HG03558 (cell line): ENCODE data around the gene ANKS1A.

ENCODE experiments used
- ATAC-seq: cut with Tn5 transposase; IDR thresholded peaks from one replicate; pipeline ENCODE4 v1.9.1; 2021; ENCODE audit warnings: moderate number of reproducible peaks; ENCODE audit not compliant: unreplicated experiment; ENCODE audit errors: extremely low read depth

The ANKS1A gene

DNA sequence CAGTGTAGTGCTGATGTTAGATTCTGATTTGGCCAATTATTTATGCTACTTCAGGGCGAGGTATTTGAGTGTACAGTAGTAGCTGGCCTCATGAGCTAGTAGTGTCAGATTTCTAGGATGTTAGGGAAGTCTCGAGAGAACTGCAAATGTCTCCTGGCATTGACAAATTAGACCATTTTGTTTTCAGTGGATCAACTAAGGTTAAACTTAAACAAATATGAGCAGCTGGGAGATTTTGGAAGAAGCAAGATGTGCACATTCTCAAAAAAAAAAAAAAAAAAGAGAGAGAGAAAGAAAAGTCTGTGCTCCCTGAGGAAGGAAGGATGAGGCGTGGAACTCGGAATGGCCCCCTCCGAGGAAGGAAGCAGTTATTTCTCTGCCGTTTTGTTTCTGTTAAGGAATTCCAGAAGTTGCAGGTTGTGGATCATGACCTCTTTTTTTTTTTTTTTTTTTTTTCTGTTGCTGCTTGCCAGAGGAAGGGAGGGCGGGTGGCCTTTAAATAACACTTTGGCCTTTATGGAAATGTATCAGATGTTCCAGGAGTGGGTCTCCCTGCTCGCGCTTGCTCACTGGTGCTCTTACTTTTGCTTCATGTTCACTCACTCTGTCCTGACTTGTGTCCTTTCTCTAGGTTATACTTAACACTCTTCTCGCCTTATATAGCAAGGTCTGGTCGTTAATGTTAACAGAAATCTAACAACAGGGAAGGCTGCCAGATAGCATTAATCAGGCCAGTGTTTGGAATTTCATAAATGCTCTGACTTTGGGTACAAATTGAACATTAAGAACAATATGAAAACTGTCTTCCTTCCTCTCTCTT lies 127.7 kb downstream of the ANKS1A start:
- ATAC-seq: no peak

DNA sequence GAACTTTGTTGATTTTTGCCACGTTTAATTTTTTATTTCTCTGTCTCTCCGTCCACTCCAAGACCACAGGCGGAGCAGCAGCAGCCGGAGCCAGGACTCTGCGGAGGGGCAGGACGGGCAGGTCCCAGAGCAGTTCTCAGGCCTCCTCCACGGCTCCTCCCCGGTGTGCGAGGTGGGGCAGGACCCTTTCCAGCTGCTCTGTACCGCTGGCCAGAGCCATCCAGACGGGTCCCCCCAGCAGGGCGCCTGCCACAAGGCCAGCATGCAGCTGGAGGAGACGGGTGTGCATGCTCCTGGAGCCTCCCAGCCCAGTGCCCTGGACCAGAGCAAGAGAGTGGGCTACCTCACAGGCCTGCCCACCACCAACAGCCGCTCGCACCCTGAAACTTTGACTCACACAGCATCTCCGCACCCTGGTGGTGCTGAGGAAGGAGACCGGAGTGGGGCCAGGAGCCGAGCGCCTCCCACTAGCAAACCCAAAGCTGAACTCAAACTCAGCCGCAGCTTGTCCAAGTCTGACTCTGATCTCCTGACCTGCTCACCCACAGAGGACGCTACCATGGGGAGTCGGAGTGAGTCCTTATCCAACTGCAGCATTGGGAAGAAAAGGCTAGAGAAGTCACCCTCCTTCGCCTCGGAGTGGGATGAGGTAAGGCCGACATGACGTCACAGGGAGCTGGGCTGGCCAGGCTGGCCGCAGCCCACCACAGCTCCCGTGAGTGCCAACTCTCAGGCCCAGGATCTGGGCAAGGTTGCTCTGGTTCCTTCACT lies 128.5 kb downstream of the ANKS1A start:
- no peak for ATAC-seq

DNA sequence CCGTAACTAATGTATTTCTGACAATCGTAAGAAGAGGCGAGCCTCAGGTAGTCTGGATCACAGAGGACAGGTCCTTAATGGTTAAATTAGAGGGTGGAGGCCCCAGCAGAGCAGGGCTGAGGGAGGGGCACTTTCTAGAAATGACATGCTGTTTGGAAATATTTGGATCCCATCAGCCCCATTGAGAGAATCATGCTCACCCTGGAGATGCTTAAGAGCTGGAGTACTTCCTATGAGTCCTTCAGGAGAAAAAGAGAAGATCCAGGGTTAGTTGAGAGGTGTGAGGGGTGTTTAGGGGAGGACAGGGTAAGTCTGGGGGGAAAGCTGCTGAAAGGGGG lies 129.1 kb downstream of the ANKS1A start:
- no peak for ATAC-seq

DNA sequence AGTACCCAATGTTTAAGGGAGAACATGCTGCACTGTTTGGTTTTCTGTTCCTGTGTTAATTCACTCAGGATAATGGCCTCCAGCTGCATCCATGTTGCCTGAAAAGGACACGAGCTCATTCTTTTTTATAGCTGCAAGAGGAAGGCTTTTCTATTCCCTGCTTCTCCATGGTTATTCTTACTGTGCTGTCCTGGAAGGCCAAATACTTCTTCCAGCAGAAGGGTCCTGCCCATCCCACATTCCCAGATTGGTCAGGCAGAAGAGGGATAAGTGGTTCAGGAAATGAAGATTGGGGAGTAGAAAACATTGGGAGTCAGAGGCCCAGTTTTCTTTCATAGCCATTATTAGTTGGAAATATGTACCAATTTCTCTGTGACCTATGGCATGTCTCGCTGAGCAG lies 129.7 kb downstream of the ANKS1A start:
- no peak for ATAC-seq

DNA sequence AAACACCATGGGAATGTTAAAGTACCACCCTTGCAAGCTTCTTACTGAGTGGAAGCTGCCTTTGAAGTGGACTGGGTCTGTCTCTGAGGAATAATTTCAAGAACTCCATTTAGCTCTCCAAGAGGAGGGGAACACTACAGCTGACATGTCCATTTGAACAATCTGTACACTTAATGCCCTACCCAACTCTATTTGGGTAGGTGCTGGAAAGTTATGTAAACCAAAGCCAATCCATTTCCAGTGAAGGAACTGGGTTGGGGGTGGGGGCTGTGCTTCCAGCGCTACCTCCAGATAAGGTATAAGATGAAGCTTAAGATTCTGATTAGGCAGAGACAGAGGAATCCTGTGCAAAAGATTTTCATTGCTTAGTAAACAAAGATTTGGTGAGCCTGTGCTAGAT lies 130.1 kb downstream of the ANKS1A start:
- ATAC-seq: no peak

DNA sequence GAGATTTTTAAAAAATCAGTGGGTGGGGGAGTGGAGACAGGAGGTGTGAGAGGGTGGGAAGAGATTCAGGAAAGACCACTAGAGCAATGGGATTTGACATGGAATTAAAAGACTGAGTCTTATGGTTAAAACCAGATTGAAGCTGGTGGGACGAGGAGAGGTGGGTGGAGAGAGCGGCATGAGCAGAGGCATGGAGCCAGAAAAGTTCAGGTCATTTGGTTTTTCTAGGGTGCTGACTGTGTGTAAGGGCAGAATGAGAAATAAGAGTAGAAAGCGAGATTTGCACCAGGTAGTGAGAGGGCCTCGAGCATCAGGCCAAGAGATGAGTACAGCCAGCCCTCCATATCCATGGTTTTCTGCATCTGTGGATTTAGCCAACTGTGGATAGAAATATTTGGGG lies 130.8 kb downstream of the ANKS1A start:
- no peak for ATAC-seq

DNA sequence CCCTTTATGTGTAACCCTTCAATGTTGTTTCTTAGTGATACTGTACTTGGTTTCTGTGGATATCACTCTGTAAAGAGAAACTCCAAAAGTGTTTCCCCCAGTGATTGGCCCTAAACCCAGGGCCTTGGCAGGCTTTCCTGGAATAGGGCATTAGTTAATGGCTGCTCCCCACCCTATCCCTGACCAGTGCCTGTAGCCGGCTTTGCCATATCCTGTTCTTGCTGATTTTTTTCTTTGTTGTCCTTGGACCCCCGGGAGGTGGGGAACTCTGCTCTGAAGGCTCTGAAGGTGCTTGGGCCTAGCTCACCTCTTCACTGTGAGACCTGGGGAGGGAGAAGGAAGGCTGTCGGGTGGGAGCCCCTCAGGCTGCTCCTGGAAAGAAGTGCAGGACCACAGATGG lies 131.9 kb downstream of the ANKS1A start:
- ATAC-seq: no peak

DNA sequence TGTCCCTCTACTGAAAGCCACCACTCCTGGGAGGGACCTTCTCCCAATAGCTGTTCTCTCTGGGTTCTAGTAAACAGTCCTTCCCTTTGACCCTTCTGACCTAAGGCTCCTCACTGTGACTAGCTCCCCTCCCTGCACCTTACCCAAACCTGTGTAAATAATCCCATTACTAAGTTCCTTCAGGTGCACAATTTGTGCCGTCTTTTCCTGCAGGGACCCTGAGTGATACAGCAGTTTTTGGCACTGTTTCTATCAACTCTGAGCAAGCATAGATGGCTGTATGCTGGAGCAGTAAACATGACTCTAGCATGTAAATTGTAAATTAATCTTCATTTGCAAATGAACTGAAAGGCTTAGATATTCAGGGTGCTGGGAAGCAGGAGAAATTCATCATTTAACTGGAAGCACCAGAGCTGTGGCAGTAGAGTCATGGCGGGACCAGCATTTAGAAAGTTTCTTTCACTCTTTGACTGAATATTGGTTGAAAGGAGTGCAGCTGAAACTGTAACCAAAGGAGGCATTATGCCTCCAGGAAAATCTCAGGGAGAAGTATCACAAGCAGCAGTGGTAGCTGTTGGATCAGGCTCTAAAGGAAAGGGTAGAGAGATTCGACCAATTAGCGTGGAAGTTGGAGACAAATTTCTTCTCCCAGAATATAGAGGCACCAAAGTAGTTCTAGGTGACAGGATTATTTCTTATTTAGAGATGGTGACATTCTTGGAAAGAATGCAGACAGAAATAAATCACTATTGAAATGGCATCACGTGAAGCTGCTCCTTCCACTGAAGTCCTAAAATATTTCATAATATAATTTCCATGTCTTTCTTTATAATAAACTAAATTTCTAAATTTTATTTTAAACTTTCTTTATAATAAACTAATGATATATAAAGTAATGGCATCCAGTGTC lies 134.3 kb downstream of the ANKS1A start:
- ATAC-seq: no peak

DNA sequence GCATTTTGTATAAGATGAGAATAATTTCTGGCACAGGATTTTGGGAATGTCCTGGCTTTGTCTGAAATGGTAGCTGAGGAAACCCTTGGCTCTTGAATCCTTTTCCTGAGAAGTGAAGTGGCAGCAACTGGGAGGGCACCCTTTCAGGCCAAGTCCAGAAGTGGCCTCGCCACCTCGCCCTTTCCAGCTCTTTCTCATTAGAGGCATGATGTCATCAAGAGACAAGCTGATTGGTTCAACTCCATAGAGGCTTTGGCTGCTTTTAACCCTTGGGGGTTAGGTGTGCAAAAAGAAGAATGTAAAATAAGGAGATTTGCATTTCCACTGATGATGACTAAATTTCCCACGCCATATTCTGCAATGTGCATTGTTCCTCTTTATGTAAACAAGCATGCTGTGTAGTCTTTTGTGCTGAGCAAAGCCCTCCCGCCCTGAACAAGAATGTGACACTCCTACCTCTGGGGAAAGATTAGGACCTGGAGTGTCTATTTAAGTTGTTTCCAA lies 135.5 kb downstream of the ANKS1A start:
- ATAC-seq: no peak

DNA sequence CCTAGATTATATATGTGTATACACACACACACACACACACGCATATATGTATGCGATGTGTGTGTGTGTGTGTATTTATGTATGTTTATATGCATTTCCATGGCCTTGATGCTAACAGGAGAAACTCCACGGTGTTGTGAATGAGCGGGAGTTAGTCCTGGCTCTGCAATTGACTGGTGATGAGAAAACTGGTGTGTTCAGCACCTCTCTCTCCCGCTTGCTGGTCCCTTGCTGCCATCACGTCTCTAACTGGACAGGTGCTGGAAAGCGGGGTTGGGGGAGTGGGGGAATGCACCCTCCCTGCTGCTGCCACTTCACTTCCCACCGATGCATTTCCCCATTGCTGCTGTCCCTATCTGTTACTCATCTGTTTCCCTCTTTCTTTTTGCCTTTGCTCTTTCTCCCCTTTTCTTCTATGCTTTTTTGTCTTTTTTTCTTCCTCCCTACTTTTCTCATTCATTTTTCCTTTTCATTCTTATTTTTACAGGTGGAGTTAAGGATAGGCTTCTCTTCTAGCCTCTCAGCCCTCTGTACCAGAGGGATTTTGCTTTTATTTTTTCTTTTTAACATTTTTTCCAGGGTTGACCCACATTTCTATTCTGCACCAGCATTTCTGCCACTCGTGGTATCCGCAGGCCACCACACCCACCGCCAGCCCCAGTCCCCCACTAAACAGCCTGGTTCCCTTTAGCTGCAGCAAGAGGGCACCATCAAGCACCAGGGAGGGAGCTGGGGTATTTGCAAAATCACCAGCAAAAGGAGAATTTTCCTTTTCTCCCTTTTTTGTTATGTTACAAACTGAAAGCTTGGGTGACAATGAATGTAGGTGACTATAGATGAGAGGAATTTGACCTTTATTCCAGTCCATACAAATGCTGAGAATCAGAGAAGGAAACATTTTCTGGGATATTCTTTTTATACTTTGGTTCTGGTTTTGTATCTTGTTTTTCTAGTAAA lies 136.5 kb downstream of the ANKS1A start:
- ATAC-seq: no peak

DNA sequence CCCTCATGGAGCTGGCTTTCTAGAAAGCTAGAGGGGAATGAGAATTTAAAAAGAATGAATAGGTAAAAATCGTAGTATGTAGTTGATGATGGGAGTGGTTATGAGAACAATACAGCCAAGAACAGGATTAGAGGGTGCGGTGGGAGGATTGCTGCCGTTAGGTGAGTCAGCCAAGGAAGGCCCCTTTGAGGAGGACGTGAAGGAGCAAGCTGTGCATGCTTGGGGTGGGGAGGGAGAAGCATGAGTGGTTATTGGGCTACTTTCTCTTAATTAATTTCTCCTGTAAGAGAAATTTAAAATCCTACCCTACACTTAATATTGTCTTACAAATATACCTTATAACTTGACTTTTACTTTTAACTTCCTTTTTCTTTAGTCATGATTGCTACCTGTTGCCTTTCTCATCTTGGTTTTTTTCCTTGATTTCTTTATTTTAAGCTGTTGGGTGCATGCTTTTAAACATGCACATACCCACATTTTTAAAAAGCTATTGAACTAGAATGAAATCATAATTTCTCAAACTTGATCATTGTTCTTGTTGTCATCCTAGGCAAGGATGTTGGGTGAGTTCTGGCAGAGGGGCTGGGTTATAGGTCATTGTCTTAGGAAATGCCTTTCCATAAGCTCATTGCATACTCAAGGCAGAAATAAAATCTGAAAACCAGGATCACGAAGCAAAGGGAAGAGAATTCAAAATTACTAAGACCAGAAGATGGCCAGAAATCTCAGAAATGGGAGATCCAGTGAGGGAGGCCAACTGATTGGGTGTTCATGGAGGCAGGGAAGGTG lies 137.6 kb downstream of the ANKS1A start:
- ATAC-seq: no peak

DNA sequence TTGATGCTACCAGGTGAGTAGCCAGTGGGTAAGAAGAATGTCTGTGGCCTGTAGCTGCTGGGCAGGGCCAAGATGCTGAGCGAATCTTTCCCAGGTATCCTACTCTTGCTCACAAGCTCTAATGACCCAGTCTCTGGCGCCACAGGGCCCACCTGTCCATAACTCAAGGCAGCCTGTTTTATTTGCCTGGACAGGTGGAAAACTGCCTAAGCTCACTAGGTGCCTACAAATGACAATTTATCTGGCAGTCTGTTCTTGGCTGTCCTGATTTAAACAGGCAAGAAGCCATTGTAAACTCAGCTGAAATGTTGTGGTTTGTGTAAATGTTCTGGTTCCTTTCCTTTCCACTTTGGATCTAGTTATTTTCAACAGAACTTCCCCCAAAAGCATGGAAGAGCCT lies 138.8 kb downstream of the ANKS1A start:
- no peak for ATAC-seq

DNA sequence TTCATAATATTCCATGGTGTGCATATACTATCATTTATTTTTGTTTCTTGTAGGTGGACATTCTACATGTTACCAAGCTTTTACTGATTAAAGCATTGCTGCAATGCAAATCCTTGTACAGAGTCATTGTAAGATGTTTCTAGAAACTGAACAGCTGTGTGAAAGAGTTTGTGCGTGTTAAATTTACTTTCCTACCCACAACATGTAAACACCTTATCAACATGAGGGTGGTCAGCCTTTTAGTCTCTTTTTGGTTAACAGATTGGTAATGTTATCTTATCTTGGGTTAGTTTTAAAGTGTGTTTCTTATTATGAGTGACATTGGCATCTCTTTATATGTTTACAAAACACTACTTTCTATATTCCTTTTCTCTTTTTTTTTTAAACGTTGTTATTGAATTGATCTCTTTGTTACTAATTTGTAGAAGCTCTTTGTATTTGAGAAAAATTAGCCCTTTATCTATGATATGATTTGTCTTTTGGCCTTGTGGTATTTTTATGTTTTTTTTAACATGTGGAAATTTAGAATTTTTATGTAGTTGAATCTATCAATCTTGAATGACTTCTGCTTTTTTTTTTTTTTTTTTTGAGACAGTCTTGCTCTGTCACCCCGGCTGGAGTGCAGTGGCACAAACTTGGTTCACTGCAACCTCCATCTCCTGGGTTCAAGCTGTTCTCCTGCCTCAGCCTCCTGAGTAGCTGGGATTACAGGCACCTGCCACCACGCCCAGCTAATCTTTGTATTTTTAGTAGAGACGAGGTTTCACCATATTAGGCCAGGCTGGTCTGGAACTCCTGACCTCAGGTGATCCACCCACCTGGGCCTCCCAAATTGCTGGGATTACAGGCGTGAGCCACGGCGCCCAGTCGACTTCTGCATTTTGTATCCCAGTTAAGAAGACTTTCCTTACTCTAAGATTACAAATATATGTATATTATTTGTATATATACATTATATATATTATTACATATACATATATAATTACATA lies 140.0 kb downstream of the ANKS1A start:
- no peak for ATAC-seq

DNA sequence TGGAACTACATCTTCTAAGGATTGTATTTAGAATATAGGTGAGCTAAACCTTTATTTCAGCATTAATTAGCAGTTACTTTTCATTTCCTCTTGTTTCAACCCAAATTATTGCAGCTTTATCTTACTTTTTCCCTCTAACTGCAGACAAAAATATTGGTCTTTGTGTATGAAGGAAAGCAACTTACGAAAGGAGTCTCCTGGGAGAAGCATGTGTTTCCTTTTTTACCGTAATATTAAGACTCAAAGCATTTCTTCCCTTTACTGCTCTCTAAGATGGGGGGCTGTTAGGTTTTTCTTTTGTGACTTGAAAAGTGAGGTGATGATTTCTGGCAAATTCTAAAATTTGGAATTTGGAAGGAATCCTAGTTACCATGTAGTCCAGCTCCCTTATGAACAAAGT lies 141.0 kb downstream of the ANKS1A start:
- no peak for ATAC-seq

DNA sequence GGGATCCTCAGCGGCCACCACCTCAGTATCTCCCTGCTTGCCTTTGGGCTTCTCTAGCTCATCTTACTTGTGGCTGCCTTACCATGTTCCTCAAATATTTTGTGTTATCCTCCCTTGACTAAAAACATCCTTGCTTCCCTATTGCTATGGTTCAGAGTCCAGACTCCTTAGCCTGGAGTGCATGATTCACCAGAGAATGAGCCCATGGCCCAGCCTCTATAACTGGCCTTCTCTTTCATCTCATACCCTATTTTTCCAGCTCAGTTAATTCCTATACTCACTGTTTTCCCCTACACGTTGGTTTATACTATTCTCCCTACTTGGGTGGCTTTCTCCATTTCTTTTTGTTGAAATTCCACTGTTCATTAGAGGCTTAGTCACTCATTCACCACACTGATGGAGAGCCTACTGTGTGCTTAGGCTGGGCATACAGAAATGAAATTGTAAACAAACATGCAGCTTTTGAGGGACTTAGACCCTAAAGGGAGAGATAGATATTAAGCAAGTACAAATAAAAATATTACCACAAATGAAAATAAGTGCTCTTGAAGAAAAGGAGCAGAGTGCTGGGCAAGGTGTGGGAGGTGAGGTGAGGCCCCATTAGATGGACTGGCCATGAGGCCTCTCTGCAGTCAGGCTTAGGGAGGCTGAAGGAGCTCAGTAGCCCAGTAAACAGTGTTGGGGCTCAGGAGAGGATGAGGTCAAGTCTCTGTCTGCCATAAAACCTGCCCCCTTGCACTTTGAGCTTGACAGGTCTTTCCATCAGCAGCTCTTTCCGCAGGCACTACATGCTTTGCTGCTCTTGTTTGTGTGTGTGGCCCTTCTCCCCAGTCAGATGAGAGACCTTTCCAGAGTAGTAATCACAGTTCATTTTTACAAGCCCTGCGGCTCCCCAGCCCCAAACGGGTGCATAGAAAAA lies 142.8 kb downstream of the ANKS1A start:
- ATAC-seq: no peak

DNA sequence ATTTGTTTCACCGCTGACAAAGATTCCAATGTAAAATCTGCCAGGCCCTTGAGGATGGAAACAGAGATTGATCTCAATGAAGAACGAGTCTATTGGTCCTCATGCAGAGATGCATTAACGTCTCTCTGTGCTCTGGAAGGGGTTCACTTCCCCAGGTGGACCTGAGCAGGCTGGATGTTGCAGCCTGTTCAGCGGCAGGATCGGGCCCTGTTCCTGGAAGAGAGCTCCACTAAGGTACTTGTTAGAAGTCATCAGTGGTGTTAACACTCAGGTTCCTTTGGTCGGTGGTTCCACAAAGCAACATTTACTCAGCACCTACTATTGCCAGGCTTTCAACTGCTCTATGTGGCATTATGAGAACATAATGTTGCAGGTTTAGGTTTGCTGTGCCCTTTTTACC lies 144.6 kb downstream of the ANKS1A start:
- no peak for ATAC-seq
